ENCODE measurements around the gene SART3.

GRCh38 chr12:108477055-108477880 is 83.7 kb downstream of the SART3 start:
- TF ChIP-seq CTCF (IDR thresholded peaks at IDR 0.05) (no peak), POLR2A (IDR thresholded peaks at IDR 0.05) (no peak)

Measured in heart left ventricle (tissue), 13 donors.